ENCODE measurements around the gene HSFX1.
"Not testable (repeated sequence)": the region's sequence is repeated elsewhere in the genome, so short reads cannot be mapped to it uniquely, and the experiment has no call there.

Gene HSFX1, protein sequence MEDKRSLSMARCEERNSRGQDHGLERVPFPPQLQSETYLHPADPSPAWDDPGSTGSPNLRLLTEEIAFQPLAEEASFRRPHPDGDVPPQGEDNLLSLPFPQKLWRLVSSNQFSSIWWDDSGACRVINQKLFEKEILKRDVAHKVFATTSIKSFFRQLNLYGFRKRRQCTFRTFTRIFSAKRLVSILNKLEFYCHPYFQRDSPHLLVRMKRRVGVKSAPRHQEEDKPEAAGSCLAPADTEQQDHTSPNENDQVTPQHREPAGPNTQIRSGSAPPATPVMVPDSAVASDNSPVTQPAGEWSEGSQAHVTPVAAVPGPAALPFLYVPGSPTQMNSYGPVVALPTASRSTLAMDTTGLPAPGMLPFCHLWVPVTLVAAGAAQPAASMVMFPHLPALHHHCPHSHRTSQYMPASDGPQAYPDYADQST

DNA sequence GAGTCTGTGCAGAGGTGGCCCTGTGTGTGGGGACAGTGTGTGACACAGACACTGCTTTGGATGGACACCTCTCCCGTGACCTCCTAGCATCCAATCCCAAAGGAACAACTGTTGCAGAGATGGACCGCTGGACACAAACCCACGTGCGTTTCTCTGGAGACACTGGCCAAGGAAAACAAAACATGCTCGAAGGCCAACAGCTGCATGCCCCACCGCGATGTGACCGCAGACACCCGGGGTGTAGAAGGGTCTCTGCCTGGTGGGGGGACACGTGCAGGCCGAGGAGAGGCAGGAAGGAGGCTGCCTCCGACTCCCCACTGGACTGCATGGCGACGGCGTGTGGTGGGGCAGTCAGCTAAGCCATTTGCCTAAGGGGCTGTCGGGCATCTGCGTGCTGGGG lies at the start of gene HSFX1:
Gene HSFX1, plus strand, starts transcription at position 301 of the 400 bp plus-strand sequence. CDS start 614 bp downstream, outside the sequence.
- not testable (repeated sequence) for DNase-seq (ENCODE audit: low read depth)

- not testable (repeated sequence) for DNase-seq (ENCODE audit: low read depth)
Measured at GRCh38 chrX:149727308-149727707, 46.6 kb upstream of the HSFX1 start.

DNA sequence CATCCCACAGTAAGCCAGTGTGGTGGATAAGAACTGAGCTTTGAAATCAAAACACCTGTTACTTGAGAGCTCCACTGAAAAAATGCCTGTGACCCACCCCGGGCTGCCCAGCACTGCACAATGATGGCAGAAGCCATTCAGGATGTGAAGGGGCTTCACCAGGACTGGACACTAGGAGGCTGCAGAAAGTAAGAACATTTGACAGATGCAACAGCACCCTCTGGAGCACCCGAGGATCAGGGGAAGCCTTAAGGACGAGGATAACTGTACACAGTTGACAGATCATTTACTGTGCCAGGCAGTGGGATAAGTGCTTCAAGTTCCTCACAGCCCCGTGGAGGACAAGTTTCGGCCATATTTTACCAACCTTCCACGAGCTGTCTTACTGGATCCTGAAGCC lies 31.6 kb upstream of the HSFX1 start:
- not testable (repeated sequence) for DNase-seq (ENCODE audit: low read depth)

- not testable (repeated sequence) for DNase-seq (ENCODE audit: low read depth)
Measured at GRCh38 chrX:149746390-149747007, 27.4 kb upstream of the HSFX1 start.

DNA sequence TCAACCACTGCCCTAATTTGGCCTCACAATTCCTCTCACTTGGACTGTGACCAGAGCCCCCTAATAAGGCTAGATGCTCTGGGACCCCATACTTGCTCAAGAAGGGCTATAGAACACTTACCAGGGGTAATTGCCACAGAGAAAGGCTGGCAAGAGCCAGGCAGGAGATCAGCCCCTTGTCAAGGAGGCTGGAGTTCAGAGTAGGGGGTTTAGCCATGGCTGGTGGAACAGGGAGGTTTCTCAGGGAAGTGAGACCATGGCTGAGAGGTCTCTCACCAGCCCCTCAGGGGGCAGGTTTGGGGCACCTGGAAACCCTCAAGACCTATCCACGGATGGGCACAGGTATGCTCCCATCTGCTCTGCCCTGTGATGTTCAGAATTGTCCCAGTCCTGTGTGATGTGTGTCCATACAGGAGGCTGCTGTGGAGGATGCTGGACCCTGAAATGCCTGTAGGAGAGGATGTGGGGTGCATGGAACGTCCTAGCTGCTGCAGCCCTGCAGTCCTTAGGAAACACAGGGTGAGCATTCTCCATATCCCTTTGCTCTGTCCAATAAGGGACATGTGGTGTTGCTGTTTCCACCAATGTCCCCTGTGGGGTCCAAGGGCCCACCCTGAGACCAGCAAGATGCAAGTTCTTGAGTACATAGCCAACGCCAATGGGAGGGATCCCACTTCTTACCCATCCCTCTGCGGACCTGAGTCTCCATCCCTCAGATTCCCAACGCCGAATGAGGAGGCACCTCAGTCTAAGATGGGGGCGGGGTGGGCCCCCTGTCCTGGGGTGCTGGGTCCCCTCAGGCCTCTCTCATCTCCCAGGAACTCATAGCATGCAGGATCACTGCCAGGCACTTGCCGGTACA lies 16.4 kb upstream of the HSFX1 start:
- no peak for DNase-seq (ENCODE audit: low read depth)

- no peak for DNase-seq (ENCODE audit: low read depth)
Measured at GRCh38 chrX:149758068-149758714, 15.7 kb upstream of the HSFX1 start.

DNA sequence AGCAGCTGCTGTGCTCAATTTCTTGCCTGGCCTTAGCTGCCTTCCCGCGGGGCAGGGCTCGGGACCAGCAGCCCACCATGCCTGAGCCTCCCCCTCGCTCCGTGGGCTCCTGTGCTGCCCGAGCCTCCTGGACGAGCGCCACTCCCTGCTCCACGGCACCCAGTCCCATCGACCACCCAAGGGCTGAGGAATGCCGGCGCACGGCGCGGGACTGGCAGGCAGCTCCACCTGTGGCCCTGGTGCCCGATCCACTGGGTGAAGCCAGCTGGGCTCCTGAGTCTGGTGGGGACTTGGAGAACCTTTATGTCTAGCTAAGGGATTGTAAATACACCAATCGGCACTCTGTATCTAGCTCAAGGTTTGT lies 15.2 kb upstream of the HSFX1 start:
- not testable (repeated sequence) for DNase-seq (ENCODE audit: low read depth)

GRCh38 chrX:149759824-149760223 lies 14.0 kb upstream of the HSFX1 start:
- DNase-seq (ENCODE audit: low read depth): no peak

DNA sequence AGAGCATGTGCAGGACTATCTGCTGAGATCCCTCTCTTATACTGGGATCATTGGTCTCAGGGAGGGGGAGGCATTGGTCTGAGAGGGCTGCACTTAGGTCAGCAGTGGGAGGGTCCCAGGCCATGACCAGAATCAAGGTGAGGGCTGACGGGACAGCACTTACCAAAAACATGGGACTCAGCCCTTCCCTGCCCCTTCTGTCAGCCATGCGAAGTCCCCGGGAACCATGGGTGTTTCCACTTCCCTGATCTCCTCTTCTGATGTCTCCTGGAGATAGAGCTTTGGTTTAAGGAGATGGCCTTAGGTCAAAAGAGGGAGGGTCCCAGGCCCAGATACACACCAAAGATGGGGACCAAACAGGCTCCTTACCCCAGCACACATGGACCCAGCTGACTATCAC lies 12.9 kb upstream of the HSFX1 start:
- DNase-seq (ENCODE audit: low read depth): no peak

DNA sequence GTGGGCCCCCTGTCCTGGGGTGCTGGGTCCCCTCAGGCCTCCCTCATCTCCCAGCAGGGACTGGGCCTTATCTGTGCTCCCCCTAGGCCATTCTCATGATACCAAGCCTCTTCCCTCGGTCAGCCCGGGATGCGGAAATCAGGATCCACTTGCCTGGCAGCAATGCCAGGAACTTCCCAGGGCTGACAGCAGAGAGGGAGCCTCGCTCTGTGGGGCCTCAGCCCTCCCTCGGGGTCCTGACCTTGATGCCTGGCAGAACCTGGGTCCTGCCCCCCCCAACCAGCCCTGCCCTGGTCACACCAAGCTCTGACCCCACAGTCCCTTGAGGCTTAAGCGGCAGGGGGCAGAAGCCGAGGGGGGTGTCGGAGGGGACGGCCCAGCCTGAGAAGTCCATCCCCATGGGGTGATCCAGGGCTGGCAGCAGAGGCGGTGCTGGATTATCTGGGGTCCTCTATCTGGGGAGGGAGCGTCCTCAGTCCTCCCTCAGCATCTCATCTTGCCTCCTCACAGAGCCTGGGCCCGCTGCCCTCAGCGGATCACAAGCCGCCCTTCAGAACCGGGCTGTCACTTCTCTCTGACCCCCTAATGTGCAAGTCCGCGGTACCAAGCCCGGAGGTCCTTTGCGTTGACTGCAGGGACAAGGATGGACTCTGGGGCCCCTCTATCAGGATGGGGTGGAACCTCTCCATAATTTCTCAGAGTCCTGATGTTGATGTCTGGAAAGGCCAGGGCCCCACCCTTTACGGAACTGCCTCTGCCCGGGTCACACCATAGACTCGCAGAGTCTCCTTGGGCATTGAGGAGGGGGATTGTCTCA lies 11.8 kb upstream of the HSFX1 start:
- DNase-seq (ENCODE audit: low read depth): not testable (repeated sequence)

- no peak for DNase-seq (ENCODE audit: low read depth)
Measured at GRCh38 chrX:149762696-149763614, 10.9 kb upstream of the HSFX1 start.

DNA sequence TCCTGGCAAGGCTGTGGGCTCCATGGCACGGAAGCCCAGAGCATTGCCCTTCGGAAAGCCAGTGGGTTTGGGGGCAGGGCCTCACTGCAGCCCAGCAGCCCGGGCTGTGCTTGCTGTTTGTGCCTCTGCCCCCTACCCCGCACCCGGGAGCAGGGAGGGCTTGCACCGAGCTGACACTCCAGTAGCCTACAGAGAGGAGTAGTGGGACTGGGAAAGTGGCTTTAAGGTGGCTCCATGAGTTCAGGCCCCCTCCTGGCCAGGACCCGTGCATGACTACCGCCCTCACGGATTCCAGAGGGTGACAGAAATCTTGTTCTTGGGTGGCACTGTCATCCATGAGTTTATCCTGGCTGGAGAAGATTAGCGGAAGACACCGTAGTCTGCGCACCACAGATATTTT lies 3.5 kb upstream of the HSFX1 start:
- not testable (repeated sequence) for DNase-seq (ENCODE audit: low read depth)

- DNase-seq (ENCODE audit: low read depth): not testable (repeated sequence)
Measured at GRCh38 chrX:149773026-149773425, 842 bp upstream of the HSFX1 start.

- DNase-seq (ENCODE audit: low read depth): not testable (repeated sequence)
Measured at GRCh38 chrX:149777999-149778398, 4.1 kb downstream of the HSFX1 start.

GRCh38 chrX:149781727-149782126 lies 7.9 kb downstream of the HSFX1 start, which contains the start of gene MAGEA9:
Gene MAGEA9, plus strand, starts transcription at chrX:149781930. Its CDS starts 4,281 bp downstream, at chrX:149786211.
- not testable (repeated sequence) for DNase-seq (ENCODE audit: low read depth)

DNA sequence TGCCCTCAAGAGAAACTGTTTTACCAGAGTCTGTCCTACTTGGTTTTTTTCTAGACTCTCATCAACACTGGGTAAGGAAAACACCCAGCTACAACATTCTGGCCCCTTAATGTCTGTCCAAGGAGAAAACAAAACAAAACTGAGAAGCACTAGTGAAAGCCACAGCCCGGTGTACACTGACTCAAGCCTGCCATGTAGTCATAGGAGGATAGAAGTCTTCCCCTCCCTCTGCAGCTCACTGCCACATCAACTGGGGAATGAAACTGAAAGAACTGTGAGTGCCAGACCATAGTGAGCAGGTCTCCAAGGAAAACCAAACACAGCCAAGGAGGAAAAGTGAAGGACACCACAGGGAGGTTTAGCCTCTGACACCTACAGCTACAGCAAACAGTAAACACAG lies 21.7 kb downstream of the HSFX1 start:
- not testable (repeated sequence) for DNase-seq (ENCODE audit: low read depth)

DNA sequence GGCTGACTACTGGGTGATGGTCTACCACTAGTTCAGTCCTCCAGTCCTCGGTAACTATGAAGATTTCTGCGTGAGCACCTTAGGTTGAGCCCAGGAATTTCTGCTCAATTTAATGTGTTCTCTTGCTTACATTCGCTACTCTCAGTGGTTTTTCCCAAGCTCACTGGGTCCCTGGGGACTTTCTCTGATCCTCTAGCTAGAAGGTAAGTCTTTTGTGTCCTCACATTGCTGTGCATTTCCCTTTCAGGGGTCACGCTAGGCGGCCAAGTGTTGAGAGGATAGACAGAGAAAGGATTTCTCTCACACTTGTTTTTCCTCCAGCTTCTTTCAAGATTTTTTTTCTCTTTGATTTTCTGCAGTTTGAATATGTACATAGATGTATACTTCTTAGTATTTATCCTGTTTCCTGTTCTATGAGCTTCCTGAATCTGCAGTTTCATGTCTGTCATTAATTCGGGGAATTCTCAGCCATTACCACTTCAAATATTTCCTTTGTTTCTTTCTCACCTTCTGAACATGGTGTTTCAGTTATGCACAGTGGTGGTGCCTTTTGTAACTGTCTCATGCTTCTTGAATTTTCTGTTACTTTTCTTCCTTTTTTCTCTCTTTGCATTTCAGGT lies 25.3 kb downstream of the HSFX1 start:
- no peak for DNase-seq (ENCODE audit: low read depth)

GRCh38 chrX:149799938-149800337 lies 26.1 kb downstream of the HSFX1 start:
- DNase-seq (ENCODE audit: low read depth): no peak

GRCh38 chrX:149803458-149804062 lies 29.7 kb downstream of the HSFX1 start:
- no peak for DNase-seq (ENCODE audit: low read depth)
